ENCODE measurements around the gene FRK. TPM values are rescaled to one million over a fixed set of nuclear protein-coding genes. Genes with fewer than 3 reads are reported as not detected.

Gene FRK
- total RNA-seq, 2 donors from 2014 or later = 2.7 to 6.3 TPM

DNA sequence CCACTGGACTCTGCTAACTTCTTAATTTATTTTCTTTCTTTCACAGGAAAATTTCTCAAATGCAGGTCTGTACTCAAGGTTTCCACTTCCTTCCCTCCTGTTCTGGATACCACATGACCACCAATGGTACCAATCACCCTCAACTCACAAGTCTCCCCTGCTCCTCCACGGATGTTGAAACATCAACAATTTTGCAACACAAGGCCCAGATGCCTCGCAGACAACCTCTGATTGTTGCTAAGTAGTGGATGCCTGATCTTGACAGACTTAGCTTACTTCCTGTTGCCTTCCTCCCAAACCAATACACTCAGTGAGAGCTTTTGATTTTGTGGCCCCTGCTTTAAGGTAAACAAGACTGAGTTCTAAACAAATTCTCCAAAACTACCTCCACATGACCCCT lies 146.6 kb downstream of the FRK start:
- TF ChIP-seq, protein P1, sequence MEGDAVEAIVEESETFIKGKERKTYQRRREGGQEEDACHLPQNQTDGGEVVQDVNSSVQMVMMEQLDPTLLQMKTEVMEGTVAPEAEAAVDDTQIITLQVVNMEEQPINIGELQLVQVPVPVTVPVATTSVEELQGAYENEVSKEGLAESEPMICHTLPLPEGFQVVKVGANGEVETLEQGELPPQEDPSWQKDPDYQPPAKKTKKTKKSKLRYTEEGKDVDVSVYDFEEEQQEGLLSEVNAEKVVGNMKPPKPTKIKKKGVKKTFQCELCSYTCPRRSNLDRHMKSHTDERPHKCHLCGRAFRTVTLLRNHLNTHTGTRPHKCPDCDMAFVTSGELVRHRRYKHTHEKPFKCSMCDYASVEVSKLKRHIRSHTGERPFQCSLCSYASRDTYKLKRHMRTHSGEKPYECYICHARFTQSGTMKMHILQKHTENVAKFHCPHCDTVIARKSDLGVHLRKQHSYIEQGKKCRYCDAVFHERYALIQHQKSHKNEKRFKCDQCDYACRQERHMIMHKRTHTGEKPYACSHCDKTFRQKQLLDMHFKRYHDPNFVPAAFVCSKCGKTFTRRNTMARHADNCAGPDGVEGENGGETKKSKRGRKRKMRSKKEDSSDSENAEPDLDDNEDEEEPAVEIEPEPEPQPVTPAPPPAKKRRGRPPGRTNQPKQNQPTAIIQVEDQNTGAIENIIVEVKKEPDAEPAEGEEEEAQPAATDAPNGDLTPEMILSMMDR (IDR thresholded peaks at IDR 0.05) = no peak
- Histone ChIP-seq H3K4me1 (no peaks in the 10 kb centered on the region), H3K36me3 (no peaks in the 10 kb centered on the region), H3K27ac (no peak overlapping the region), H3K4me3 (no peak overlapping the region), H3K9me3 (no peaks in the 10 kb centered on the region), H3K27me3 (no peaks in the 10 kb centered on the region)
- DNase-seq (ENCODE audit: low spot score) = no peak

DNA sequence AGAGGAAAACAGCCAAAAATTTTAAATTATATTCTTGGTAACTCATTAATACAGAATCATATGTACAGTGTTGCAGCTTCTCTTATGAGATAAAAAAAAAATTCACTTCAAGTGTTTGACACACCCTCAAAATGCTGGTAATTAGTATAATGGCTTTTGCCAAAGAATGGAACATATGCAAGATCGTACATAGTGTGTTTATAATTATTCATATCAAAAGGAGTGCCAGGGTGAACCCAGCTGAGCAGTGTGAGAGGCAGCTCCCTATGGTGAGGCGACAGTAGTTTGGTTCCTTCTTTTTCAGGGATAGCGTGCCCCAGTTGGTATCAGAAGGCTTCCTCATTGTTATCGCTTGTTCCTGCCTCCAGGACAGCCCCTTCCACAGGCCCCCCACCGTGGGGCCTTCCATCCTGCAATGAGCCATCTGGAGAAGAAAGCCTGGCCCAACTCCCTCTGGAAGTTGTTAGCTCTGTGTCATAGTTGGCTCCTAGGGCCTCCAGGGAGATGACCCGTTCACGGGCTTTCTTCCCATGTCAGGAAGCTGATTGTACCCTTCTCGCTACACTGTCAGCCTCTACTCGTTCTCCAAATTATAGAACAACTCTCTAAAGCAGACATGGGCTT lies 150.7 kb downstream of the FRK start:
- Histone ChIP-seq H3K36me3 (no peaks in the 10 kb centered on the region), H3K4me1 (no peaks in the 10 kb centered on the region), H3K4me3 (no peak overlapping the region), H3K27ac (no peak overlapping the region), H3K27me3 (no peaks in the 10 kb centered on the region), H3K9me3 (no peaks in the 10 kb centered on the region)
- DNase-seq (ENCODE audit: low spot score) = no peak
- TF ChIP-seq, protein P1 (IDR thresholded peaks at IDR 0.05) = no peak

DNA sequence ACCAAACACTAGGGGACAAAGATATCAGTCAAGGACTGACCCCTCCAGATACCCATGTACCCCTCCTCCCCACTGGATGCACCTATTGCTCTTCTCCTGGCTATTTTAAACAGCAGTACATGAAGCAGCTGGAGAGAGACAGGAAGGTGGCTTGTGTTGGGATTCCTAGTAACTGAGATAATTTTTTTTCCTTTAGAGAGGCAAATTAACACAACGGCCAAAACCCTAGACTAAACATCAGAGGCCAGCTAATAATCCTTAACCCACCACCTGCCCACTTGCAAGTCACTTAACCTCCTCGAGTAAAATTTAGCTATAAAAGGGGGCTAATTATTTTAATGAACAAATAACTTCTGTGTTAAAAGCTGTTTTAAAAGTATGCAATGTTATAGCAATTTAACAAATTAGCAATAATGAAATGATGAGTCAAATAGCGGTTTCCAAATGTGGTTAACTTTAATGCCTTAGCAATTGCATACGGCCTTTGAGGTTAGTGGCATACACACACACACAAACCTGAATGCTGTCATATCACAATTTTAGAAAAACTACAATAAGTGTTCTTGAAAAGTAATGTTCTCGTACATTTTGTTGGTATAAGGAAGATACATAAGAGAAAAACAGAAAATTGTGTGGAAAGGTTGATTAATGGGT lies 151.7 kb downstream of the FRK start:
- Histone ChIP-seq H3K4me3 (no peak overlapping the region), H3K9me3 (no peaks in the 10 kb centered on the region), H3K27ac (no peak overlapping the region), H3K4me1 (no peaks in the 10 kb centered on the region), H3K27me3 (no peaks in the 10 kb centered on the region), H3K36me3 (no peaks in the 10 kb centered on the region)
- no peak for DNase-seq (ENCODE audit: low spot score)
- TF ChIP-seq, protein P1 (IDR thresholded peaks at IDR 0.05) = no peak

- Histone ChIP-seq H3K9me3 (no peaks in the 10 kb centered on the region), H3K27ac (no peak overlapping the region), H3K27me3 (no peaks in the 10 kb centered on the region), H3K4me3 (no peak overlapping the region), H3K36me3 (no peaks in the 10 kb centered on the region), H3K4me1 (no peaks in the 10 kb centered on the region)
- DNase-seq (ENCODE audit: low spot score) = no peak
- TF ChIP-seq, protein P1 (IDR thresholded peaks at IDR 0.05) = no peak
Measured at GRCh38 chr6:115905471-115905870, 155.2 kb downstream of the FRK start.

DNA sequence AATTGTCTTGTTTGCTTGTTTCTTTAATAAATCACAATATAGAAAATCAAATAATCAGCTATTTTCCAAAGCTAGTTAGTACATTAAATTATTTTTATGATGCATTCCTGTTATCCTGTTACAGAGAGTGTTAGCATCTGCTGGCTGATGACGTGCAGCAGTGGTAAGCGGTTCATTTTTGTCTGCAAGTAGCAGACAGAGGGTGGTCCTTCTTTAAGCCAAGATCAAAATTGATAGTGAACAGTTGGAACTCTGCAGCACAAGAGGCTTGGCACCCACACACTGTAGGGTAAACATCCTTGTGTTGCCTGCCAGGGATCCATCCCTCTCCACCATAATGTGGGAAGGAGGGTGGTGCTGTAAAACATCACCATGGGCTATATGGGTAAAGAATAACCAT lies 158.3 kb downstream of the FRK start:
- TF ChIP-seq, protein P1 (IDR thresholded peaks at IDR 0.05) = no peak
- Histone ChIP-seq H3K4me3 (no peak overlapping the region), H3K27me3 (no peaks in the 10 kb centered on the region), H3K9me3 (no peaks in the 10 kb centered on the region), H3K27ac (no peak overlapping the region), H3K36me3 (no peaks in the 10 kb centered on the region), H3K4me1 (no peaks in the 10 kb centered on the region)
- DNase-seq (ENCODE audit: low spot score) = no peak

GRCh38 chr6:115901896-115902295 lies 158.8 kb downstream of the FRK start:
- TF ChIP-seq, protein P1 (IDR thresholded peaks at IDR 0.05) = no peak
- Histone ChIP-seq H3K4me1 (no peaks in the 10 kb centered on the region), H3K4me3 (no peak overlapping the region), H3K27ac (no peak overlapping the region), H3K27me3 (no peaks in the 10 kb centered on the region), H3K36me3 (no peaks in the 10 kb centered on the region), H3K9me3 (no peaks in the 10 kb centered on the region)
- no peak for DNase-seq (ENCODE audit: low spot score)

Measured in right atrium auricular region (tissue), 2 donors.